DND-41 (cell line): ENCODE measurements around the gene LCNL1.

ENCODE experiments used
- CTCF ChIP-seq: IDR thresholded peaks from 2 replicates; pipeline ENCODE4 v1.5.1; 2012; ENCODE audit warnings: borderline replicate concordance, low read length, moderate library complexity, mild to moderate bottlenecking; ENCODE audit not compliant: poor library complexity, severe bottlenecking; ENCODE audit errors: extremely low read depth
- EZH2 ChIP-seq: IDR thresholded peaks from 3 replicates; pipeline ENCODE4 v1.6.1; 2012; ENCODE audit warnings: borderline replicate concordance, low read depth, mild to moderate bottlenecking, moderate library complexity, low read length, inconsistent platforms; ENCODE audit not compliant: severe bottlenecking

- TF ChIP-seq CTCF (no peak), EZH2 (no peak)
Observed at GRCh38 chr9:136995772-136996311, 13.0 kb downstream of the LCNL1 start.
